GM12878 (cell line): ENCODE results near the gene RYR2. TPM values are rescaled to one million over a fixed set of nuclear protein-coding genes. Genes with fewer than 3 reads are reported as not detected.

Source experiments
- ATAC-seq: fragments of 200-7000 bp; cut with Tn5 transposase; 3 replicates; pipeline ENCODE4 v1.9.1; 2020; ENCODE audit warnings: mild to moderate bottlenecking, moderate library complexity
- BruUV-seq: library from RNA; stranded (reverse); fragments of 400-500 nt; replicated peaks from 2 replicates; lab custom pipeline; 2021; lab: Mats Ljungman, UMichigan
- CTCF ChIA-PET: fragments of 300-600 bp; sonication (Branson Sonifier 250); formaldehyde crosslinking; extraction: SDS; loops from one replicate; lab custom pipeline; 2021; ENCODE audit warnings: inconsistent platforms; lab: Yijun Ruan, JAX
- POLR2A ChIA-PET: fragments of 350-600 bp; formaldehyde crosslinking; extraction: SDS; loops from one replicate; lab custom pipeline; 2021; ENCODE audit warnings: inconsistent platforms; lab: Charles Lee
- RAD21 ChIA-PET: fragments of 300-600 bp; sonication (Branson Sonifier 250); formaldehyde crosslinking; loops from one replicate; lab custom pipeline; 2023; ENCODE audit warnings: antibody characterized with exemption; ENCODE audit not compliant: unreplicated experiment; lab: Charles Lee
- SMC1A ChIA-PET: fragments of 300-600 bp; sonication (Branson Sonifier 250); formaldehyde crosslinking; loops from one replicate; lab custom pipeline; 2023; ENCODE audit not compliant: unreplicated experiment, uncharacterized antibody; lab: Charles Lee
- DNase-seq: peaks from one replicate; pipeline ENCODE4 v3.0.0-alpha.2; 2011; ENCODE audit warnings: low read depth, low spot score
- FAIRE-seq: peaks from 3 replicates; lab custom pipeline; 2011; peaks lifted over from hg19 to GRCh38; lab: Jason Lieb, UNC
- H2AFZ ChIP-seq: 2 replicates; pipeline ENCODE4 v1.6.0; 2011; ENCODE audit warnings: low read depth, low read length, control low read depth; ENCODE audit not compliant: control insufficient read depth
- H3K27ac ChIP-seq: 2 replicates; pipeline ENCODE4 v1.5.1; 2011; ENCODE audit warnings: control low read depth; ENCODE audit not compliant: control insufficient read depth, insufficient read depth
- H3K27me3 ChIP-seq, 2 experiments: replicated peaks in 1 of 2; 2 replicates each; pipeline versions ENCODE4 v1.6.0 to v1.6.1; 2011; ENCODE audit warnings: low read length in 1 of 2; ENCODE audit not compliant: control insufficient read depth in 2 of 2, insufficient read depth in 2 of 2
- H3K36me3 ChIP-seq, 2 experiments: 2 replicates each; pipeline ENCODE4 v1.5.1; 2011; ENCODE audit warnings: low read length in 1 of 2; ENCODE audit not compliant: control insufficient read depth in 2 of 2, insufficient read depth in 2 of 2
- H3K4me1 ChIP-seq: 2 replicates; pipeline ENCODE4 v1.6.1; 2011; ENCODE audit warnings: mild to moderate bottlenecking, low read length, moderate library complexity, mixed read lengths; ENCODE audit not compliant: control insufficient read depth, insufficient read depth
- H3K4me2 ChIP-seq: 2 replicates; pipeline ENCODE4 v1.6.0; 2011; ENCODE audit warnings: control low read depth; ENCODE audit not compliant: control insufficient read depth, insufficient read depth
- H3K4me3 ChIP-seq: fragments of 200-600 bp; sonication (generic); 2 replicates; pipeline ENCODE4 v1.5.1; 2016
- H3K79me2 ChIP-seq: 2 replicates; pipeline ENCODE4 v1.6.0; 2011; ENCODE audit warnings: low read length; ENCODE audit not compliant: control insufficient read depth, insufficient read depth
- H3K9ac ChIP-seq: 2 replicates; pipeline ENCODE4 v1.8.0; 2011; ENCODE audit warnings: low read length, control low read depth, mixed read lengths; ENCODE audit not compliant: control insufficient read depth, insufficient read depth
- H3K9me3 ChIP-seq: replicated peaks from 3 replicates; pipeline ENCODE4 v1.5.1; 2011; ENCODE audit warnings: mild to moderate bottlenecking, low read length; ENCODE audit not compliant: control insufficient read depth, insufficient read depth
- H4K20me1 ChIP-seq: 2 replicates; pipeline ENCODE4 v1.6.0; 2011; ENCODE audit not compliant: control insufficient read depth, insufficient read depth
- BMI1 ChIP-seq: fragments of 450-650 bp; IDR thresholded peaks from 2 replicates; pipeline ENCODE4 v1.6.1; 2016; ENCODE audit warnings: mild to moderate bottlenecking, moderate library complexity, borderline replicate concordance
- CBX5 ChIP-seq: sonication (generic); IDR thresholded peaks from 2 replicates; pipeline ENCODE4 v1.6.1; 2016; ENCODE audit warnings: low read depth, moderate library complexity, mild to moderate bottlenecking, inconsistent platforms
- CHD4 ChIP-seq: fragments of 200-600 bp; sonication (generic); IDR thresholded peaks from 2 replicates; pipeline ENCODE4 v1.6.1; 2016; ENCODE audit warnings: mild to moderate bottlenecking
- HCFC1 ChIP-seq: fragments of 150-350 bp; IDR thresholded peaks from 2 replicates; pipeline ENCODE4 v1.6.1; 2014; ENCODE audit warnings: low read length
- POLR2AphosphoS5 ChIP-seq: IDR thresholded peaks from 2 replicates; pipeline ENCODE4 v1.6.1; 2011; ENCODE audit warnings: mild to moderate bottlenecking, low read length, inconsistent platforms
- STAT3 ChIP-seq: IDR thresholded peaks from 2 replicates; pipeline ENCODE4 v1.6.1; 2011; ENCODE audit warnings: low read depth, low read length, improper control_type of control experiment
- TARDBP ChIP-seq: IDR thresholded peaks from 2 replicates; pipeline ENCODE4 v1.6.1; 2016; ENCODE audit warnings: borderline replicate concordance
- TCF12 ChIP-seq: IDR thresholded peaks from 2 replicates; pipeline ENCODE4 v1.6.1; 2011; ENCODE audit warnings: low read depth, mild to moderate bottlenecking, low read length
- ZZZ3 ChIP-seq: IDR thresholded peaks from 2 replicates; pipeline ENCODE4 v1.6.1; 2011; ENCODE audit warnings: low read depth; ENCODE audit not compliant: control insufficient read depth, insufficient read length
- WGBS: methylation state at CpG from one replicate; pipeline ENCODE4 v1.1.6; 2016; ENCODE audit warnings: low lambda C conversion rate; ENCODE audit not compliant: insufficient replicate concordance, insufficient coverage; ENCODE audit errors: missing lambda C conversion rate; 5-methylcytosine and 5-hydroxymethylcytosine counted together
- in situ Hi-C: fragments of 300-500 bp; cut with MboI; formaldehyde crosslinking; loops from 9 replicates; pipeline ENCODE4 v1.14.3; 2018; ENCODE audit warnings: mixed read lengths
- intact Hi-C: fragments of 100-400 bp; cut with micrococcal nuclease; formaldehyde crosslinking; loops from one replicate; pipeline ENCODE4 v1.14.2; 2022; ENCODE audit not compliant: unreplicated experiment
- polyA plus RNA-seq, 11 experiments: library from polyadenylated mRNA; depleted of rRNA in 4 of 11; unstranded in 6 of 11; stranded (reverse) in 5 of 11; fragments of >200 nt; fragmentation: Nextera tagmentation in 4 of 11; fragmentation: Illumina TruSeq in 1 of 11; extraction: Ambion mirVana in 4 of 11; extraction: Trizol in 1 of 11; gene quantifications; 1 replicate in 1 of 11; 2 replicates in 10 of 11; pipeline versions ENCODE4 v1.2.1 to v1.2.3, GENCODE V29; 2011 to 2016; ENCODE audit warnings: inconsistent platforms in 2 of 11, missing spikeins in 2 of 11, low read depth in 1 of 11
- total RNA-seq, 4 experiments: library from RNA; depleted of rRNA in 3 of 4; stranded (reverse); fragments of >200 nt in 3 of 4; fragmentation: Illumina TruSeq in 1 of 4; extraction: Trizol in 1 of 4; gene quantifications; 2 replicates each; pipeline versions ENCODE4 v1.2.1 to v1.2.3, GENCODE V29; 2013 to 2021
- TF ChIP-seq, protein P1 (sequence below): IDR thresholded peaks from 2 replicates; pipeline ENCODE4 v1.6.1; 2012; ENCODE audit warnings: low read length, inconsistent platforms
- TF ChIP-seq, protein P2 (sequence below): fragments of 450-650 bp; formaldehyde crosslinking; IDR thresholded peaks from 2 replicates; pipeline ENCODE4 v1.4.0; 2022; ENCODE audit warnings: mild to moderate bottlenecking, moderate library complexity
- TF ChIP-seq, protein P3 (sequence below): IDR thresholded peaks from 2 replicates; pipeline ENCODE4 v1.6.1; 2011; ENCODE audit warnings: borderline replicate concordance, low read depth, mild to moderate bottlenecking, moderate library complexity, low read length; ENCODE audit not compliant: insufficient read depth, poor library complexity, severe bottlenecking

RYR2 gene
- total and polyA plus RNA-seq, 10 of the 15 experiments (the other 5 are each of a cell fraction or from before 2014, with no cell fraction given), result 0.01 to 0.04 TPM; not detected in 8

DNA sequence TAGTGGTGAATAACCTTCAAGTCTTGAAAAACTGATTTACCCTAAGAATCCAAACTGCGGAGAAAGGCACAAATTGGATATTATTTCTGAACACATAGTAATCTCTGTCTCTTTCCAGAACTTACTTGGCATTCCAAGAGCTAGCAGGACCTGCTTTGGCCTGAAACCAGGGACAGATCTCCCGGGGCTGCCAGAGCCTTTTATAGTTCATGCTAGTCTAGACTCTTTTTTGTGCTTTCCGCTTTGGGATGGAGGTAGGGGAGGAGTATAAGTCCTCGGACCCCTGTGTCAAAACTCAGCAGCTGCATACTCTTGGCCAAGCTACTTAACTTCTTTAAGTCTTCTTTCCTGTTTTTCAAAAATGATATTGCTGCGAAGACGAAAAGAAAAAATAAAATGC, 3.8 kb upstream of the RYR2 start:
- Histone ChIP-seq H3K27me3 (peaks cover 3 to 7% of the 10 kb centered on the region in 2 experiments), H3K9ac (no peak overlapping the region), H3K36me3 (no peaks in the 10 kb centered on the region), H2AFZ (no peak overlapping the region), H3K4me1 (no peaks in the 10 kb centered on the region), H3K4me2 (no peak overlapping the region), H3K4me3 (no peak overlapping the region), H3K9me3 (no peaks in the 10 kb centered on the region), H3K79me2 (no peaks in the 10 kb centered on the region), H3K27ac (no peak overlapping the region), H4K20me1 (no peaks in the 10 kb centered on the region)
- SMC1A ChIA-PET, result no interaction called here
- WGBS, result 46% methylated on average over 6 of the region's 6 CpGs
- no TSS peak for BruUV-seq
- in situ Hi-C loops, result no loop called here
- RAD21 ChIA-PET, result no interaction called here
- POLR2A ChIA-PET, result no interaction called here
- FAIRE-seq (no peak), ATAC-seq (no peak), DNase-seq (no peak)
- TF ChIP-seq CHD4 (no peak), HCFC1 (no peak), STAT3 (no peak), TARDBP (no peak), TCF12 (no peak), BMI1 (no peak), POLR2AphosphoS5 (no peak), ZZZ3 (no peak), CBX5 (no peak)
- TF ChIP-seq, protein P1, sequence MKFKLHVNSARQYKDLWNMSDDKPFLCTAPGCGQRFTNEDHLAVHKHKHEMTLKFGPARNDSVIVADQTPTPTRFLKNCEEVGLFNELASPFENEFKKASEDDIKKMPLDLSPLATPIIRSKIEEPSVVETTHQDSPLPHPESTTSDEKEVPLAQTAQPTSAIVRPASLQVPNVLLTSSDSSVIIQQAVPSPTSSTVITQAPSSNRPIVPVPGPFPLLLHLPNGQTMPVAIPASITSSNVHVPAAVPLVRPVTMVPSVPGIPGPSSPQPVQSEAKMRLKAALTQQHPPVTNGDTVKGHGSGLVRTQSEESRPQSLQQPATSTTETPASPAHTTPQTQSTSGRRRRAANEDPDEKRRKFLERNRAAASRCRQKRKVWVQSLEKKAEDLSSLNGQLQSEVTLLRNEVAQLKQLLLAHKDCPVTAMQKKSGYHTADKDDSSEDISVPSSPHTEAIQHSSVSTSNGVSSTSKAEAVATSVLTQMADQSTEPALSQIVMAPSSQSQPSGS, result no peak
- TF ChIP-seq, protein P2, sequence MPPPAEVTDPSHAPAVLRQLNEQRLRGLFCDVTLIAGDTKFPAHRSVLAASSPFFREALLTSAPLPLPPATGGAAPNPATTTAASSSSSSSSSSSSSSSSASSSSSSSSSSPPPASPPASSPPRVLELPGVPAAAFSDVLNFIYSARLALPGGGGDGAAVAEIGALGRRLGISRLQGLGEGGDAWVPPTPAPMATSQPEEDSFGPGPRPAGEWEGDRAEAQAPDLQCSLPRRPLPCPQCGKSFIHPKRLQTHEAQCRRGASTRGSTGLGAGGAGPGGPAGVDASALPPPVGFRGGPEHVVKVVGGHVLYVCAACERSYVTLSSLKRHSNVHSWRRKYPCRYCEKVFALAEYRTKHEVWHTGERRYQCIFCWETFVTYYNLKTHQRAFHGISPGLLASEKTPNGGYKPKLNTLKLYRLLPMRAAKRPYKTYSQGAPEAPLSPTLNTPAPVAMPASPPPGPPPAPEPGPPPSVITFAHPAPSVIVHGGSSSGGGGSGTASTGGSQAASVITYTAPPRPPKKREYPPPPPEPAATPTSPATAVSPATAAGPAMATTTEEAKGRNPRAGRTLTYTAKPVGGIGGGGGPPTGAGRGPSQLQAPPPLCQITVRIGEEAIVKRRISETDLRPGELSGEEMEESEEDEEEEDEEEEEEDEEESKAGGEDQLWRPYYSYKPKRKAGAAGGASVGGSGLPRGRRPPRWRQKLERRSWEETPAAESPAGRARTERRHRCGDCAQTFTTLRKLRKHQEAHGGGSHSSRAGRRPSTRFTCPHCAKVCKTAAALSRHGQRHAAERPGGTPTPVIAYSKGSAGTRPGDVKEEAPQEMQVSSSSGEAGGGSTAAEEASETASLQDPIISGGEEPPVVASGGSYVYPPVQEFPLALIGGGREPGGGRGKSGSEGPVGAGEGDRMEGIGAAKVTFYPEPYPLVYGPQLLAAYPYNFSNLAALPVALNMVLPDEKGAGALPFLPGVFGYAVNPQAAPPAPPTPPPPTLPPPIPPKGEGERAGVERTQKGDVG (CRISPR knock-in tag), result no peak
- TF ChIP-seq, protein P3, sequence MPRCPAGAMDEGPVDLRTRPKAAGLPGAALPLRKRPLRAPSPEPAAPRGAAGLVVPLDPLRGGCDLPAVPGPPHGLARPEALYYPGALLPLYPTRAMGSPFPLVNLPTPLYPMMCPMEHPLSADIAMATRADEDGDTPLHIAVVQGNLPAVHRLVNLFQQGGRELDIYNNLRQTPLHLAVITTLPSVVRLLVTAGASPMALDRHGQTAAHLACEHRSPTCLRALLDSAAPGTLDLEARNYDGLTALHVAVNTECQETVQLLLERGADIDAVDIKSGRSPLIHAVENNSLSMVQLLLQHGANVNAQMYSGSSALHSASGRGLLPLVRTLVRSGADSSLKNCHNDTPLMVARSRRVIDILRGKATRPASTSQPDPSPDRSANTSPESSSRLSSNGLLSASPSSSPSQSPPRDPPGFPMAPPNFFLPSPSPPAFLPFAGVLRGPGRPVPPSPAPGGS, result no peak
- intact Hi-C loops, result no loop called here
- CTCF ChIA-PET, result no interaction called here
